GM12878 (cell line): Measurements from ENCODE around the gene TPR. TPM values are rescaled to one million over a fixed set of nuclear protein-coding genes. Genes with fewer than 3 reads are reported as not detected.
"Not testable (repeated sequence)": the region's sequence is repeated elsewhere in the genome, so short reads cannot be mapped to it uniquely, and the experiment has no call there.

Source experiments
- ATAC-seq: fragments of 200-7000 bp; cut with Tn5 transposase; 3 replicates; pipeline ENCODE4 v1.9.1; 2020; ENCODE audit warnings: mild to moderate bottlenecking, moderate library complexity
- BruUV-seq: library from RNA; stranded (reverse); fragments of 400-500 nt; replicated peaks from 2 replicates; lab custom pipeline; 2021; lab: Mats Ljungman, UMichigan
- CTCF ChIA-PET: fragments of 300-600 bp; sonication (Branson Sonifier 250); formaldehyde crosslinking; extraction: SDS; loops from one replicate; lab custom pipeline; 2021; ENCODE audit warnings: inconsistent platforms; lab: Yijun Ruan, JAX
- POLR2A ChIA-PET: fragments of 350-600 bp; formaldehyde crosslinking; extraction: SDS; loops from one replicate; lab custom pipeline; 2021; ENCODE audit warnings: inconsistent platforms; lab: Charles Lee
- RAD21 ChIA-PET: fragments of 300-600 bp; sonication (Branson Sonifier 250); formaldehyde crosslinking; loops from one replicate; lab custom pipeline; 2023; ENCODE audit warnings: antibody characterized with exemption; ENCODE audit not compliant: unreplicated experiment; lab: Charles Lee
- SMC1A ChIA-PET: fragments of 300-600 bp; sonication (Branson Sonifier 250); formaldehyde crosslinking; loops from one replicate; lab custom pipeline; 2023; ENCODE audit not compliant: unreplicated experiment, uncharacterized antibody; lab: Charles Lee
- DNase-seq: peaks from one replicate; pipeline ENCODE4 v3.0.0-alpha.2; 2011; ENCODE audit warnings: low read depth, low spot score
- FAIRE-seq: peaks from 3 replicates; lab custom pipeline; 2011; peaks lifted over from hg19 to GRCh38; lab: Jason Lieb, UNC
- H2AFZ ChIP-seq: 2 replicates; pipeline ENCODE4 v1.6.0; 2011; ENCODE audit warnings: low read depth, low read length, control low read depth; ENCODE audit not compliant: control insufficient read depth
- H3K27ac ChIP-seq: 2 replicates; pipeline ENCODE4 v1.5.1; 2011; ENCODE audit warnings: control low read depth; ENCODE audit not compliant: control insufficient read depth, insufficient read depth
- H3K27me3 ChIP-seq, 2 experiments: replicated peaks in 1 of 2; 2 replicates each; pipeline versions ENCODE4 v1.6.0 to v1.6.1; 2011; ENCODE audit warnings: low read length in 1 of 2; ENCODE audit not compliant: control insufficient read depth in 2 of 2, insufficient read depth in 2 of 2
- H3K36me3 ChIP-seq, 2 experiments: 2 replicates each; pipeline ENCODE4 v1.5.1; 2011; ENCODE audit warnings: low read length in 1 of 2; ENCODE audit not compliant: control insufficient read depth in 2 of 2, insufficient read depth in 2 of 2
- H3K4me1 ChIP-seq: 2 replicates; pipeline ENCODE4 v1.6.1; 2011; ENCODE audit warnings: mild to moderate bottlenecking, low read length, moderate library complexity, mixed read lengths; ENCODE audit not compliant: control insufficient read depth, insufficient read depth
- H3K4me2 ChIP-seq: 2 replicates; pipeline ENCODE4 v1.6.0; 2011; ENCODE audit warnings: control low read depth; ENCODE audit not compliant: control insufficient read depth, insufficient read depth
- H3K4me3 ChIP-seq: fragments of 200-600 bp; sonication (generic); 2 replicates; pipeline ENCODE4 v1.5.1; 2016
- H3K79me2 ChIP-seq: 2 replicates; pipeline ENCODE4 v1.6.0; 2011; ENCODE audit warnings: low read length; ENCODE audit not compliant: control insufficient read depth, insufficient read depth
- H3K9ac ChIP-seq: 2 replicates; pipeline ENCODE4 v1.8.0; 2011; ENCODE audit warnings: low read length, control low read depth, mixed read lengths; ENCODE audit not compliant: control insufficient read depth, insufficient read depth
- H3K9me3 ChIP-seq: replicated peaks from 3 replicates; pipeline ENCODE4 v1.5.1; 2011; ENCODE audit warnings: mild to moderate bottlenecking, low read length; ENCODE audit not compliant: control insufficient read depth, insufficient read depth
- H4K20me1 ChIP-seq: 2 replicates; pipeline ENCODE4 v1.6.0; 2011; ENCODE audit not compliant: control insufficient read depth, insufficient read depth
- BRCA1 ChIP-seq: IDR thresholded peaks from 2 replicates; pipeline ENCODE4 v1.6.1; 2011; ENCODE audit warnings: low read depth, low read length, improper control_type of control experiment
- EP300 ChIP-seq, 2 experiments: fragments of 150-350 bp in 1 of 2; IDR thresholded peaks; 2 replicates each; pipeline ENCODE4 v1.6.1; 2011 to 2012; ENCODE audit warnings: low read depth in 2 of 2, low read length in 2 of 2, borderline replicate concordance in 1 of 2, improper control_type of control experiment in 1 of 2, inconsistent platforms in 1 of 2; ENCODE audit not compliant: control insufficient read depth in 1 of 2
- FOS ChIP-seq: IDR thresholded peaks from 3 replicates; pipeline ENCODE4 v1.6.1; 2011; ENCODE audit warnings: borderline replicate concordance; ENCODE audit not compliant: insufficient read length; ENCODE audit errors: extremely low read depth
- FOXK2 ChIP-seq: fragments of 450-650 bp; IDR thresholded peaks from 2 replicates; pipeline ENCODE4 v1.6.1; 2017; ENCODE audit warnings: mild to moderate bottlenecking, moderate library complexity
- NBN ChIP-seq: fragments of 450-650 bp; IDR thresholded peaks from 2 replicates; pipeline ENCODE4 v1.6.1; 2016
- NR2F1 ChIP-seq: fragments of 450-650 bp; conservative IDR thresholded peaks from 2 replicates; pipeline ENCODE4 v1.6.1; 2017; ENCODE audit warnings: mild to moderate bottlenecking
- POLR2AphosphoS2 ChIP-seq: IDR thresholded peaks from 2 replicates; pipeline ENCODE4 v1.6.1; 2011; ENCODE audit warnings: low read depth, mild to moderate bottlenecking, low read length, improper control_type of control experiment, moderate library complexity
- WGBS: methylation state at CpG from one replicate; pipeline ENCODE4 v1.1.6; 2016; ENCODE audit warnings: low lambda C conversion rate; ENCODE audit not compliant: insufficient replicate concordance, insufficient coverage; ENCODE audit errors: missing lambda C conversion rate; 5-methylcytosine and 5-hydroxymethylcytosine counted together
- in situ Hi-C: fragments of 300-500 bp; cut with MboI; formaldehyde crosslinking; loops from 9 replicates; pipeline ENCODE4 v1.14.3; 2018; ENCODE audit warnings: mixed read lengths
- intact Hi-C: fragments of 100-400 bp; cut with micrococcal nuclease; formaldehyde crosslinking; loops from one replicate; pipeline ENCODE4 v1.14.2; 2022; ENCODE audit not compliant: unreplicated experiment
- polyA plus RNA-seq, 11 experiments: library from polyadenylated mRNA; depleted of rRNA in 4 of 11; unstranded in 6 of 11; stranded (reverse) in 5 of 11; fragments of >200 nt; fragmentation: Nextera tagmentation in 4 of 11; fragmentation: Illumina TruSeq in 1 of 11; extraction: Ambion mirVana in 4 of 11; extraction: Trizol in 1 of 11; gene quantifications; 1 replicate in 1 of 11; 2 replicates in 10 of 11; pipeline versions ENCODE4 v1.2.1 to v1.2.3, GENCODE V29; 2011 to 2016; ENCODE audit warnings: inconsistent platforms in 2 of 11, missing spikeins in 2 of 11, low read depth in 1 of 11
- total RNA-seq, 4 experiments: library from RNA; depleted of rRNA in 3 of 4; stranded (reverse); fragments of >200 nt in 3 of 4; fragmentation: Illumina TruSeq in 1 of 4; extraction: Trizol in 1 of 4; gene quantifications; 2 replicates each; pipeline versions ENCODE4 v1.2.1 to v1.2.3, GENCODE V29; 2013 to 2021
- TF ChIP-seq, protein P1 (sequence below): fragments of 450-650 bp; IDR thresholded peaks from 2 replicates; pipeline ENCODE4 v1.6.1; 2014; ENCODE audit warnings: mild to moderate bottlenecking

The TPR gene
- total and polyA plus RNA-seq, 10 of the 15 experiments (the other 5 are each of a cell fraction or from before 2014, with no cell fraction given) = 30.9 to 122 (median 92.2) TPM

DNA sequence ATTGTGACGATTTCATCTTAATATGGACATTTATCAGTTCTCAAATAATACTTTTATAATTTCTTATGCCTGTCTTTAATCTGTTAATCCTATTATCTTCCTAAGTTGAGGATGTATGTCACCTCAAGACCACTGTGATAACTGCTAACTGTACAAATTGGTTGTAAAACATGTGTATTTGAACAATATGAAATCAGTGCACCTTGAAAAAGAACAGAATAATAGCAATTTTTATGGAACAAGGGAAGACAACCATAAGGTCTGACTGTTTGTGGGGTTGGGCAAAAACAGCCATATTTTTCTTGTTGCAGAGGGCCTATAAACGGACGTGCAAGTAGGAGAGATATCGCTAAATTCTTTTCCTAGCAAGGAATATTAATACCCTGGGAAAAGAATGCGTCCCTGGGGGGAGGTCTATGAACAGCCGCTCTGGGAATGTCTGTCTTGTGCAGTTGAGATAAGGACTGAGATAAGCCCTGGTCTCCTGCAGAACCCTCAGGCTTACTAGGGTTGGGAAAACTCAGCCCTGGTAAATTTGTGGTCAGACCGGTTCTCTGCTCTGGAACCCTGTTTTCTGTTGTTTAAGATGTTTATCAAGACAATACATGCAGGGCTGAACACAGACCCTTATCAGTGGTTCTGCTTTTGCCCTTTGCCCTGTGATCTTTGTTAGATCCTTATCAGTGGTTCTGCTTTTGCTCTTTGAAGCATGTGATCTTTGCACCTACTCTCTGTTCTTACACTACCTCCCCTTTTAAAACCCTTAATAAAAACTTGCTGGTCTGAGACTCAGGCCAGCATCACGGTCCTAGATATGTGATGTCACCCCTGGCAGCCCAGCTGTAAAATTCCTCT is 27.0 kb downstream of the TPR start:
- CTCF ChIA-PET = interaction anchor here (0.9 kb wide), 1 partner anchor 13 kb away, joined by 4 read pairs; no protein-coding TSS in a partner anchor

DNA sequence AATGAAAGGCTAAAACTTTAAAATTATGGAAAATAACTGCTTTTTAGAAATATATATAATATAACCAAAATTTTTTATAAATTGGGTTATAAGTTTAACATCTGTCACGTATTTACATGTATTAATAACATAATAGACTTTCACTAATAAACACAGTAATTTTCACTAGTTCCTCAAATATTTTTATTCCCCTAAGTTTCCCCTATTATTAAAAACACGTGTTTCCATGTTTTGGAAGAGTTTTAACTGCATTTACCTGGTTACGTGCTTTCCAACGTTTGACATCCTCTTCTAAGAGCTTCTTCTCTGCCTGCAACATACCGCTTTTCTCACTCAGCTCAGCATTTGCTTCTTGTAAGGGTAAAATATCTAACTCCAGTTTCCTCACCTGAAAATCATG is 34.3 kb downstream of the TPR start:
- Histone ChIP-seq H2AFZ (no peak overlapping the region), H3K9me3 (no peaks in the 10 kb centered on the region), H3K4me2 (no peak overlapping the region), H3K9ac (no peak overlapping the region), H3K79me2 (no peaks in the 10 kb centered on the region), H3K4me3 (no peak overlapping the region), H3K27ac (no peak overlapping the region), H3K4me1 (no peaks in the 10 kb centered on the region), H3K36me3 (peaks cover 0 to 33% of the 10 kb centered on the region in 2 experiments), H4K20me1 (no peaks in the 10 kb centered on the region), H3K27me3 (no peaks in the 10 kb centered on the region)
- WGBS = 87% methylated on average over 5 of the region's 5 CpGs
- ATAC-seq (no peak), FAIRE-seq (no peak), DNase-seq (no peak)
- ChIA-PET SMC1A (no interaction called here), RAD21 (no interaction called here), POLR2A (no interaction called here), CTCF (interaction anchor here (2.0 kb wide), 1 partner anchor 34 kb away, joined by 5 read pairs; the partner anchor contains the start of genes ODR4 and TPR)
- in situ Hi-C loops (no loop called here), intact Hi-C loops (no loop called here)
- no TSS peak for BruUV-seq
- TF ChIP-seq EP300 (IDR thresholded peaks at IDR 0.05; ENCODE audit: borderline replicate concordance in 1 of 2, control insufficient read depth in 1 of 2, low read depth in 2 of 2, low read length in 2 of 2) (no peak), NBN (no peak), FOS (no peak), BRCA1 (no peak), FOXK2 (no peak), POLR2AphosphoS2 (no peak), NR2F1 (no peak)
- TF ChIP-seq, protein P1, sequence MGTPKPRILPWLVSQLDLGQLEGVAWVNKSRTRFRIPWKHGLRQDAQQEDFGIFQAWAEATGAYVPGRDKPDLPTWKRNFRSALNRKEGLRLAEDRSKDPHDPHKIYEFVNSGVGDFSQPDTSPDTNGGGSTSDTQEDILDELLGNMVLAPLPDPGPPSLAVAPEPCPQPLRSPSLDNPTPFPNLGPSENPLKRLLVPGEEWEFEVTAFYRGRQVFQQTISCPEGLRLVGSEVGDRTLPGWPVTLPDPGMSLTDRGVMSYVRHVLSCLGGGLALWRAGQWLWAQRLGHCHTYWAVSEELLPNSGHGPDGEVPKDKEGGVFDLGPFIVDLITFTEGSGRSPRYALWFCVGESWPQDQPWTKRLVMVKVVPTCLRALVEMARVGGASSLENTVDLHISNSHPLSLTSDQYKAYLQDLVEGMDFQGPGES = no peak

More for the DNA sequence above, 27.0 kb downstream of the TPR start:
- H2AFZ ChIP-seq, H3K27me3 ChIP-seq, FAIRE-seq, H3K4me3 ChIP-seq, BruUV-seq, H3K4me2 ChIP-seq, H3K4me1 ChIP-seq, RAD21 ChIA-PET, in situ Hi-C loops, POLR2A ChIA-PET, H3K27ac ChIP-seq, H3K9me3 ChIP-seq, DNase-seq, intact Hi-C loops, H3K79me2 ChIP-seq, ATAC-seq, SMC1A ChIA-PET, H4K20me1 ChIP-seq, H3K9ac ChIP-seq: not testable (repeated sequence)
- H3K36me3 ChIP-seq = peaks cover 0 to 32% of the 10 kb centered on the region in 2 experiments; a peak in 2 of 4 replicates
- 94% methylated on average over 8 of the region's 8 CpGs for WGBS
